Measurements from ENCODE around the gene BROX.

DNA sequence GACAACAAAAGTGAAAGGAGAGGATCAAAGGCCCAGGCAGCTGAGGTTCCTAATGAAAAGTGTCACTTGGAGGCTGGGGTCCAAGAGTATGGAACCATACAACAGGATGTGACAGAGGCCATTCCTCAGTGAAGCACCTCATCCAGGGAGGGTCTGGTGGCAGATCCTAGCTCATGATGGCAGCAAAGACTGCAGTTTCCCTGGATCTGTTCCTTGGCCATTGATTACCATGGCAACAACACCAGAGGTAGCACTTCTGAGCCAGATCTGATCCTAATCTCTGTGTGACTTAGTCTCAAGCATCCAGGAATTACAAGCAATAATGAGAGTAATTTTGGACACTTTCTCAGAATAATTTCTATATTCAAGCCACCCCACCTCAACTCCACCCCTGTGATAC is 37.6 kb downstream of the BROX start:
- TF ChIP-seq, protein P1, sequence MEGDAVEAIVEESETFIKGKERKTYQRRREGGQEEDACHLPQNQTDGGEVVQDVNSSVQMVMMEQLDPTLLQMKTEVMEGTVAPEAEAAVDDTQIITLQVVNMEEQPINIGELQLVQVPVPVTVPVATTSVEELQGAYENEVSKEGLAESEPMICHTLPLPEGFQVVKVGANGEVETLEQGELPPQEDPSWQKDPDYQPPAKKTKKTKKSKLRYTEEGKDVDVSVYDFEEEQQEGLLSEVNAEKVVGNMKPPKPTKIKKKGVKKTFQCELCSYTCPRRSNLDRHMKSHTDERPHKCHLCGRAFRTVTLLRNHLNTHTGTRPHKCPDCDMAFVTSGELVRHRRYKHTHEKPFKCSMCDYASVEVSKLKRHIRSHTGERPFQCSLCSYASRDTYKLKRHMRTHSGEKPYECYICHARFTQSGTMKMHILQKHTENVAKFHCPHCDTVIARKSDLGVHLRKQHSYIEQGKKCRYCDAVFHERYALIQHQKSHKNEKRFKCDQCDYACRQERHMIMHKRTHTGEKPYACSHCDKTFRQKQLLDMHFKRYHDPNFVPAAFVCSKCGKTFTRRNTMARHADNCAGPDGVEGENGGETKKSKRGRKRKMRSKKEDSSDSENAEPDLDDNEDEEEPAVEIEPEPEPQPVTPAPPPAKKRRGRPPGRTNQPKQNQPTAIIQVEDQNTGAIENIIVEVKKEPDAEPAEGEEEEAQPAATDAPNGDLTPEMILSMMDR (IDR thresholded peaks at IDR 0.05): no peak
- no peak for TF ChIP-seq POLR2A (IDR thresholded peaks at IDR 0.05)
- no peak for TF ChIP-seq EP300 (IDR thresholded peaks at IDR 0.05)
- TF ChIP-seq POLR2AphosphoS5 (IDR thresholded peaks at IDR 0.05): no peak

All from sigmoid colon (tissue), 4 donors.